HFF-Myc (cell line): Measurements from ENCODE around the gene TAMM41.
"Not testable (repeated sequence)": the region's sequence is repeated elsewhere in the genome, so short reads cannot be mapped to it uniquely, and the experiment has no call there.

Experiments
- DNase-seq: peaks from one replicate; pipeline ENCODE4 v3.0.0-alpha.2; 2011; ENCODE audit warnings: low read depth; ENCODE audit errors: extremely low read depth
- H3K4me3 ChIP-seq: replicated peaks from 2 replicates; pipeline ENCODE4 v1.5.1; 2011; ENCODE audit warnings: low read depth, mild to moderate bottlenecking, control low read depth, low read length
- CTCF ChIP-seq: IDR thresholded peaks from 2 replicates; pipeline ENCODE4 v1.5.1; 2012; ENCODE audit warnings: mild to moderate bottlenecking, low read depth, low read length, control low read depth; ENCODE audit errors: missing control alignments

TAMM41 gene

GRCh38 chr3:11755276-11755675 is 91.4 kb downstream of the TAMM41 start:
- no peak for DNase-seq
- no peak for TF ChIP-seq CTCF
- no peak overlapping the region for H3K4me3 ChIP-seq

- not testable (repeated sequence) for H3K4me3 ChIP-seq, DNase-seq
These were observed 94.4 kb downstream of the TAMM41 start for GRCh38 chr3:11752254-11752653.

GRCh38 chr3:11748306-11748705 is 98.4 kb downstream of the TAMM41 start:
- not testable (repeated sequence) for H3K4me3 ChIP-seq, DNase-seq
